GM12878 (cell line): ENCODE results near the gene ZNF526. TPM values are rescaled to one million over a fixed set of nuclear protein-coding genes. Genes with fewer than 3 reads are reported as not detected.

Experiments
- CBX3 ChIP-seq: fragments of 200-600 bp; sonication (generic); IDR thresholded peaks from 2 replicates; pipeline ENCODE4 v1.6.1; 2016; ENCODE audit warnings: low read depth, borderline replicate concordance
- CBX5 ChIP-seq: sonication (generic); IDR thresholded peaks from 2 replicates; pipeline ENCODE4 v1.6.1; 2016; ENCODE audit warnings: low read depth, moderate library complexity, mild to moderate bottlenecking, inconsistent platforms
- CHD1 ChIP-seq: IDR thresholded peaks from 2 replicates; pipeline ENCODE4 v1.6.1; 2012; ENCODE audit warnings: low read depth, low read length, improper control_type of control experiment
- CREB1 ChIP-seq: IDR thresholded peaks from 2 replicates; pipeline ENCODE4 v1.6.1; 2012; ENCODE audit warnings: low read depth, mild to moderate bottlenecking, inconsistent platforms
- CREM ChIP-seq: IDR thresholded peaks from 2 replicates; pipeline ENCODE4 v1.6.1; 2014; ENCODE audit warnings: antibody characterized with exemption, low read depth
- CTCF ChIP-seq, 3 experiments: IDR thresholded peaks in 2 of 3; conservative IDR thresholded peaks in 1 of 3; 2 replicates each; pipeline ENCODE4 v1.5.1; 2011; ENCODE audit warnings: low read depth in 3 of 3, low read length in 3 of 3, mild to moderate bottlenecking in 3 of 3, control low read depth in 2 of 3, moderate library complexity in 2 of 3, inconsistent platforms in 1 of 3, mixed read lengths in 1 of 3; ENCODE audit not compliant: control insufficient read depth in 2 of 3, insufficient read depth in 1 of 3; ENCODE audit errors: extremely low read depth in 1 of 3
- ETV6 ChIP-seq, 2 experiments: fragments of 450-650 bp in 1 of 2; IDR thresholded peaks in 1 of 2; conservative IDR thresholded peaks in 1 of 2; 2 replicates each; pipeline ENCODE4 v1.6.1; 2014; ENCODE audit warnings: antibody characterized with exemption in 1 of 2, borderline replicate concordance in 1 of 2, low read depth in 1 of 2, mild to moderate bottlenecking in 1 of 2, moderate library complexity in 1 of 2
- GATAD2B ChIP-seq: fragments of 450-650 bp; conservative IDR thresholded peaks from 2 replicates; pipeline ENCODE4 v1.6.1; 2017; ENCODE audit warnings: low read depth, mild to moderate bottlenecking, moderate library complexity
- HSF1 ChIP-seq: fragments of 150-350 bp; IDR thresholded peaks from 2 replicates; pipeline ENCODE4 v1.6.1; 2014; ENCODE audit warnings: mild to moderate bottlenecking, low read depth, low read length
- MEF2B ChIP-seq: fragments of 450-650 bp; IDR thresholded peaks from 2 replicates; pipeline ENCODE4 v1.6.1; 2018; ENCODE audit warnings: mild to moderate bottlenecking, moderate library complexity; ENCODE audit not compliant: partially characterized antibody, poor library complexity, severe bottlenecking
- NFIC ChIP-seq: IDR thresholded peaks from 2 replicates; pipeline ENCODE4 v1.6.1; 2012; ENCODE audit warnings: low read depth, mild to moderate bottlenecking, inconsistent platforms, low read length, moderate library complexity
- NFXL1 ChIP-seq: fragments of 450-650 bp; IDR thresholded peaks from 2 replicates; pipeline ENCODE4 v1.6.1; 2017; ENCODE audit warnings: antibody characterized with exemption, mild to moderate bottlenecking, borderline replicate concordance
- PBX3 ChIP-seq: IDR thresholded peaks from 2 replicates; pipeline ENCODE4 v1.6.1; 2011; ENCODE audit warnings: mild to moderate bottlenecking, low read depth, low read length, moderate library complexity; ENCODE audit not compliant: insufficient replicate concordance
- POLR2A ChIP-seq: IDR thresholded peaks from 2 replicates; pipeline ENCODE4 v1.6.1; 2011; ENCODE audit warnings: low read depth, mild to moderate bottlenecking, low read length
- POLR2AphosphoS2 ChIP-seq: IDR thresholded peaks from 2 replicates; pipeline ENCODE4 v1.6.1; 2011; ENCODE audit warnings: low read depth, mild to moderate bottlenecking, low read length, improper control_type of control experiment, moderate library complexity
- SP1 ChIP-seq: IDR thresholded peaks from one replicate; pipeline ENCODE4 v1.6.1; 2011; ENCODE audit warnings: low read depth, low read length
- SREBF1 ChIP-seq: IDR thresholded peaks from 2 replicates; pipeline ENCODE4 v1.6.1; 2012; ENCODE audit warnings: mild to moderate bottlenecking, low read length
- STAT1 ChIP-seq: fragments of 450-650 bp; conservative IDR thresholded peaks from 2 replicates; pipeline ENCODE4 v1.6.1; 2014; ENCODE audit warnings: antibody characterized with exemption, mild to moderate bottlenecking
- SUZ12 ChIP-seq: fragments of 200-600 bp; sonication (generic); IDR thresholded peaks from one replicate; pipeline ENCODE4 v1.6.1; 2018; ENCODE audit warnings: antibody characterized with exemption, mild to moderate bottlenecking; ENCODE audit not compliant: unreplicated experiment
- ZZZ3 ChIP-seq: IDR thresholded peaks from 2 replicates; pipeline ENCODE4 v1.6.1; 2011; ENCODE audit warnings: low read depth; ENCODE audit not compliant: control insufficient read depth, insufficient read length
- polyA plus RNA-seq, 11 experiments: library from polyadenylated mRNA; depleted of rRNA in 4 of 11; unstranded in 6 of 11; stranded (reverse) in 5 of 11; fragments of >200 nt; fragmentation: Nextera tagmentation in 4 of 11; fragmentation: Illumina TruSeq in 1 of 11; extraction: Ambion mirVana in 4 of 11; extraction: Trizol in 1 of 11; gene quantifications; 1 replicate in 1 of 11; 2 replicates in 10 of 11; pipeline versions ENCODE4 v1.2.1 to v1.2.3, GENCODE V29; 2011 to 2016; ENCODE audit warnings: inconsistent platforms in 2 of 11, missing spikeins in 2 of 11, low read depth in 1 of 11
- total RNA-seq, 4 experiments: library from RNA; depleted of rRNA in 3 of 4; stranded (reverse); fragments of >200 nt in 3 of 4; fragmentation: Illumina TruSeq in 1 of 4; extraction: Trizol in 1 of 4; gene quantifications; 2 replicates each; pipeline versions ENCODE4 v1.2.1 to v1.2.3, GENCODE V29; 2013 to 2021
- TF ChIP-seq, protein P1 (sequence below): fragments of 450-650 bp; IDR thresholded peaks from 2 replicates; pipeline ENCODE4 v1.6.1; 2016; ENCODE audit warnings: mild to moderate bottlenecking
- TF ChIP-seq, protein P2 (sequence below): fragments of 450-650 bp; IDR thresholded peaks from 2 replicates; pipeline ENCODE4 v1.6.1; 2017; ENCODE audit warnings: mild to moderate bottlenecking, low read depth, inconsistent platforms; ENCODE audit not compliant: poor library complexity, severe bottlenecking

The ZNF526 gene
- total and polyA plus RNA-seq, 10 of the 15 experiments (the other 5 are each of a cell fraction or from before 2014, with no cell fraction given): 1.8 to 18.3 (median 5.5) TPM

DNA sequence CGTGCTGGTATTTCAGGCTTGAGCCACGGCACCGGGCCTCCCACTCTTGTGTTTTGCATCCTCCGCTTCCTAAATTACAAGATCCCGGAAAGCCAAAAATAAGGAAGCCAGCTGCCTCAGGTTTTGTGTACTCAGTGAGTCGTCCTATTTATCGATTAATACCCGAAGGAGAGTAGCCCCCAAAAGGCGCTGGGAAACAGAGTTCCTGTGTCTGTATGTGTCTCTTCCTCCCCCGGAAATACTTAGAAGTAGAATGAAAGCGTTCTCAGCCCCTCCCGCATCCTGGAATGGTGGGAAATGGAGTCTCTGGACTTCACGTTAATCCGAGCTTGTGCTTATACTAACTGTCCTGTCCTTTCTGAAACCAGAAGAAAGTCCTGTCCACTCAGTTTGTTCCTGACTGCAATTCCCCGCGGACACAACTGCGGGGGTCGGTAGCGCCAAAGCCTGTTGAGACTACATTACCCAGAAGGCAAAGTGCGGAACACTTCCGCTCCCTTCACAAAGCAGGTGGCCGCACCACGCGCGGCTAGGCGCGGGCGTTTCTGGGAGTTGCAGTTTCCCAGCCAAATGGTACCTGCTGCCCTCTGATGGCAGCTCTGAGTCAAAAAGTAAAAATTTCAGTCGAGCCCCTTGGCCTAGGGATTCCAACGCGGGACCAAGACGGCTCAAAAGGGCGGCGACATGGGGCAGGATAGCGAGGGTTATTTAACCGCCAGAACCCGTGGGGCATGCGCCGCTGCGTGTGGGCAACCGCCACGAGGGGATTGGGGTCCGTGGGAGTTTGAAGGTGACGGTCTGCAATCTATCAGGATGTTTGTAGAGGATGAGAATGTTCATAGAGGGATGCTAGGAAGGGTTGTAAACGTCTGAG is 24.5 kb downstream of the ZNF526 start (continued):
- TF ChIP-seq, protein P1, sequence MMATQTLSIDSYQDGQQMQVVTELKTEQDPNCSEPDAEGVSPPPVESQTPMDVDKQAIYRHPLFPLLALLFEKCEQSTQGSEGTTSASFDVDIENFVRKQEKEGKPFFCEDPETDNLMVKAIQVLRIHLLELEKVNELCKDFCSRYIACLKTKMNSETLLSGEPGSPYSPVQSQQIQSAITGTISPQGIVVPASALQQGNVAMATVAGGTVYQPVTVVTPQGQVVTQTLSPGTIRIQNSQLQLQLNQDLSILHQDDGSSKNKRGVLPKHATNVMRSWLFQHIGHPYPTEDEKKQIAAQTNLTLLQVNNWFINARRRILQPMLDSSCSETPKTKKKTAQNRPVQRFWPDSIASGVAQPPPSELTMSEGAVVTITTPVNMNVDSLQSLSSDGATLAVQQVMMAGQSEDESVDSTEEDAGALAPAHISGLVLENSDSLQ: peak; percentile 31; the same call in 1 of the 2 replicates
- TF ChIP-seq CREB1 (peak; percentile 94), SREBF1 (peak; percentile 91), NFXL1 (no peak), CREM (peak; percentile 96), NFIC (no peak), ETV6 (conservative IDR thresholded peaks at IDR 0.05 in 1 of 2, IDR thresholded peaks at IDR 0.05 in 1 of 2; ENCODE audit: borderline replicate concordance in 1 of 2, low read depth in 1 of 2) (no peak), CHD1 (no peak), PBX3 (no peak), ZZZ3 (no peak), MEF2B (peak; percentile 77), STAT1 (peak; percentile 97; the same call in 1 of the 2 replicates), HSF1 (no peak), GATAD2B (peak; percentile 54), CBX5 (no peak), CTCF (IDR thresholded peaks at IDR 0.05 in 2 of 3, conservative IDR thresholded peaks at IDR 0.05 in 1 of 3; ENCODE audit: control insufficient read depth in 2 of 3, extremely low read depth in 1 of 3, insufficient read depth in 1 of 3, low read depth in 3 of 3, low read length in 3 of 3) (peak; percentile 59 to 83 (median 68); a peak in 5 of 6 replicates), POLR2A (peak; percentile 63), CBX3 (no peak), SP1 (peak; percentile 9), POLR2AphosphoS2 (no peak), SUZ12 (no peak)
- TF ChIP-seq, protein P2, sequence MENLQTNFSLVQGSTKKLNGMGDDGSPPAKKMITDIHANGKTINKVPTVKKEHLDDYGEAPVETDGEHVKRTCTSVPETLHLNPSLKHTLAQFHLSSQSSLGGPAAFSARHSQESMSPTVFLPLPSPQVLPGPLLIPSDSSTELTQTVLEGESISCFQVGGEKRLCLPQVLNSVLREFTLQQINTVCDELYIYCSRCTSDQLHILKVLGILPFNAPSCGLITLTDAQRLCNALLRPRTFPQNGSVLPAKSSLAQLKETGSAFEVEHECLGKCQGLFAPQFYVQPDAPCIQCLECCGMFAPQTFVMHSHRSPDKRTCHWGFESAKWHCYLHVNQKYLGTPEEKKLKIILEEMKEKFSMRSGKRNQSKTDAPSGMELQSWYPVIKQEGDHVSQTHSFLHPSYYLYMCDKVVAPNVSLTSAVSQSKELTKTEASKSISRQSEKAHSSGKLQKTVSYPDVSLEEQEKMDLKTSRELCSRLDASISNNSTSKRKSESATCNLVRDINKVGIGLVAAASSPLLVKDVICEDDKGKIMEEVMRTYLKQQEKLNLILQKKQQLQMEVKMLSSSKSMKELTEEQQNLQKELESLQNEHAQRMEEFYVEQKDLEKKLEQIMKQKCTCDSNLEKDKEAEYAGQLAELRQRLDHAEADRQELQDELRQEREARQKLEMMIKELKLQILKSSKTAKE: no peak
